Neural cell (in vitro differentiated cells): ENCODE data around the gene SYT1.

Experiments used
- CTCF ChIP-seq: fragments of 450-650 bp; IDR thresholded peaks from 2 replicates; pipeline ENCODE4 v1.5.1; 2014; ENCODE audit warnings: antibody characterized with exemption, mild to moderate bottlenecking, moderate library complexity; ENCODE audit not compliant: poor library complexity, severe bottlenecking
- EP300 ChIP-seq: fragments of 450-650 bp; conservative IDR thresholded peaks from 2 replicates; pipeline ENCODE4 v1.6.1; 2014; ENCODE audit warnings: antibody characterized with exemption, mild to moderate bottlenecking, moderate library complexity; ENCODE audit not compliant: poor library complexity, severe bottlenecking
- EZH2 ChIP-seq: fragments of 200-600, 300-800 bp; shearing (Covaris generic), sonication (generic); IDR thresholded peaks from 2 replicates; pipeline ENCODE4 v1.6.1; 2014; ENCODE audit warnings: antibody characterized with exemption, low read length, borderline replicate concordance, mild to moderate bottlenecking; ENCODE audit not compliant: insufficient read depth, poor library complexity, severe bottlenecking
- MXI1 ChIP-seq: fragments of 450-650 bp; conservative IDR thresholded peaks from 2 replicates; pipeline ENCODE4 v1.6.1; 2014; ENCODE audit warnings: antibody characterized with exemption, mild to moderate bottlenecking; ENCODE audit not compliant: poor library complexity, severe bottlenecking
- POLR2AphosphoS5 ChIP-seq: IDR thresholded peaks from 2 replicates; pipeline ENCODE4 v1.6.1; 2012
- RAD21 ChIP-seq: fragments of 450-650 bp; conservative IDR thresholded peaks from 2 replicates; pipeline ENCODE4 v1.6.1; 2014; ENCODE audit warnings: antibody characterized with exemption, mild to moderate bottlenecking, moderate library complexity
- REST ChIP-seq: IDR thresholded peaks from 2 replicates; pipeline ENCODE4 v1.6.1; 2012; ENCODE audit warnings: borderline replicate concordance
- SMC3 ChIP-seq: fragments of 450-650 bp; conservative IDR thresholded peaks from 2 replicates; pipeline ENCODE4 v1.6.1; 2014; ENCODE audit warnings: antibody characterized with exemption, mild to moderate bottlenecking, moderate library complexity; ENCODE audit not compliant: poor library complexity

DNA sequence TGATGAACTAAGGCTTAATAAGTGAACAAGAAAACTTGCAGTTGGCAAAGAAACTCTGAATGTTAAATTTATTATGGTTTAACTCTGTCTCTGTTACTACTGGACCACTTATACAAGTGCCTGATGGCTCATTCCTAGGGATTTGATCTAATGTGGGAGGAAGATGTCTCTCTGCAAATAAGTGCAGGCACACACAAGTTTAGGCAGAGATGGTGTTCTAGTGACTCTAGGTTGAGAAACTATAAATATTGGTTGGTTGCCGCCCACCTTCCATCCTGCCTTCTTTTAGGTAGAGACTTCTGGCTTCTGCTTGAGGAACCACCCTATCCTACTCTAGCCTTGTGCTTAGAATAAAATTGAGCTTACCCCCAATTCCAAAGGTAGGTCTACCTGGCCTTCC lies 570.0 kb downstream of the SYT1 start:
- TF ChIP-seq POLR2AphosphoS5 (no peak), CTCF (no peak), EZH2 (no peak), EP300 (no peak), REST (no peak), SMC3 (no peak), RAD21 (no peak), MXI1 (no peak)
